AG09309 (cell line): Measurements from ENCODE around the gene KANK4.

ENCODE experiments used
- DNase-seq: peaks from one replicate; pipeline ENCODE4 v3.0.0-alpha.2; 2010; ENCODE audit warnings: low read depth
- H3K4me3 ChIP-seq: 2 replicates; pipeline ENCODE4 v1.5.1; 2011; ENCODE audit warnings: mild to moderate bottlenecking, low read depth, low read length, moderate library complexity; ENCODE audit not compliant: control insufficient read depth
- CTCF ChIP-seq: IDR thresholded peaks from 2 replicates; pipeline ENCODE4 v1.5.1; 2011; ENCODE audit warnings: mild to moderate bottlenecking, low read depth, low read length, inconsistent platforms; ENCODE audit not compliant: insufficient read depth, control insufficient read depth; ENCODE audit errors: missing control alignments

KANK4 gene

GRCh38 chr1:62341089-62341488, 21.9 kb upstream of the KANK4 start:
- no peak overlapping the region for H3K4me3 ChIP-seq
- no peak for DNase-seq
- TF ChIP-seq CTCF: no peak

- DNase-seq: no peak
- no peak for TF ChIP-seq CTCF
These were observed 18.7 kb upstream of the KANK4 start for GRCh38 chr1:62337706-62338631.

GRCh38 chr1:62336995-62337705, 17.9 kb upstream of the KANK4 start:
- no peak for TF ChIP-seq CTCF
- H3K4me3 ChIP-seq: no peak overlapping the region
- no peak for DNase-seq

More at GRCh38 chr1:62337706-62338631, 18.7 kb upstream of the KANK4 start:
- no peak overlapping the region for H3K4me3 ChIP-seq

GRCh38 chr1:62336638-62336994, 17.4 kb upstream of the KANK4 start:
- no peak overlapping the region for H3K4me3 ChIP-seq
- no peak for DNase-seq
- no peak for TF ChIP-seq CTCF

GRCh38 chr1:62335656-62336055, 16.4 kb upstream of the KANK4 start:
- no peak overlapping the region for H3K4me3 ChIP-seq
- no peak for TF ChIP-seq CTCF
- DNase-seq: no peak

GRCh38 chr1:62334434-62334985, 15.3 kb upstream of the KANK4 start:
- DNase-seq: no peak
- no peak overlapping the region for H3K4me3 ChIP-seq
- no peak for TF ChIP-seq CTCF
